Measurements from ENCODE around the gene BCAR3. TPM values are rescaled to one million over a fixed set of nuclear protein-coding genes. Genes with fewer than 3 reads are reported as not detected.
A peak's percentile ranks its signal among the peaks of the same experiment; 100 is the strongest.

The BCAR3 gene
- total and polyA plus RNA-seq, 2 of the 4 experiments (the other 2 are of a cell fraction): 41.4 to 46.4 TPM

GRCh38 chr1:93614541-93614940, 67.1 kb downstream of the BCAR3 start:
- no TSS peak for BruUV-seq (replicated peaks)
- peak overlapping the region; percentile 61 for H3K14ac ChIP-seq (replicated peaks; ENCODE audit: low read depth, low read length)
- no peak overlapping the region for H3K4me2 ChIP-seq (ENCODE audit: low read depth, low read length)
- 100% methylated on average over 5 of the region's 7 CpGs; no CpG with 5 or more reads in 1 of the 2 experiments for WGBS, 2 experiments (ENCODE audit: extremely low coverage in 2 of 2, insufficient read length in 1 of 2)
- no peak overlapping the region for H3K9ac ChIP-seq (ENCODE audit: low read depth, low read length)
- H3K18ac ChIP-seq (ENCODE audit: low read depth, low read length): peak overlapping the region; percentile 4; the same call in 1 of the 2 replicates
- H3K79me1 ChIP-seq (ENCODE audit: low read depth in 1 of 2, low read length in 2 of 2): peaks cover 51 to 96% of the 10 kb centered on the region in 2 experiments
- no peak for ATAC-seq (ENCODE audit: low read depth)
- no peak for DNase-seq
- in situ Hi-C loops (cut with MboI; ENCODE audit: low sequenced_read_pairs) (loop anchor here (10.0 kb wide), 1 partner anchor 310 kb away; no protein-coding TSS in a partner anchor), dilution Hi-C loops (cut with HindIII; ENCODE audit: low sequenced_read_pairs, unreplicated experiment) (no loop called here), intact Hi-C loops (cut with micrococcal nuclease) (no loop called here)
- H4K5ac ChIP-seq (ENCODE audit: low read depth, low read length): peak overlapping the region; percentile 54; the same call in 1 of the 2 replicates
- H4K8ac ChIP-seq (ENCODE audit: low read depth in 2 of 2, low read length in 2 of 2): peak overlapping the region in 1 of 2 experiments; percentile 26; a peak in 1 of 4 replicates
- no peak overlapping the region for H2AK9ac ChIP-seq (replicated peaks; ENCODE audit: low read depth, low read length, poor library complexity)
- H4K91ac ChIP-seq (ENCODE audit: insufficient read depth, low read depth, low read length): peak overlapping the region; percentile 43; the same call in 1 of the 2 replicates
- H2AK5ac ChIP-seq (ENCODE audit: low read depth, low read length): peak overlapping the region; percentile 52; the same call in 1 of the 2 replicates
- H3K4ac ChIP-seq (ENCODE audit: low read depth, low read length): peak overlapping the region; percentile 51
- H3K27ac ChIP-seq (ENCODE audit: insufficient read depth, low read length): no peak overlapping the region
- no peak overlapping the region; the same call in 2 of the 3 replicates for H2BK15ac ChIP-seq (ENCODE audit: low read depth, low read length)
- no peak overlapping the region for H2AFZ ChIP-seq (replicated peaks; ENCODE audit: low read length, poor library complexity)
- H3K4me3 ChIP-seq (ENCODE audit: insufficient read depth, low read depth, low read length): no peak overlapping the region
- no peak overlapping the region for H3K56ac ChIP-seq (ENCODE audit: extremely low read depth, insufficient read depth, low read length)
- H3K4me1 ChIP-seq (ENCODE audit: control insufficient read depth, insufficient read depth, low read length): peaks cover 38% of the 10 kb centered on the region
- H4K20me1 ChIP-seq (ENCODE audit: insufficient read depth, low read length): peaks cover 94% of the 10 kb centered on the region
- no peak overlapping the region for H2BK5ac ChIP-seq (ENCODE audit: low read depth, low read length, poor library complexity, severe bottlenecking)
- no peaks in the 10 kb centered on the region for H3K27me3 ChIP-seq (ENCODE audit: control insufficient read depth, insufficient read depth, low read length)
- no peaks in the 10 kb centered on the region for H3K9me3 ChIP-seq (ENCODE audit: control insufficient read depth, insufficient read depth, low read length)
- H3K36me3 ChIP-seq (ENCODE audit: control insufficient read depth, insufficient read depth, low read length): no peaks in the 10 kb centered on the region
- H3K9me1 ChIP-seq (ENCODE audit: insufficient read depth, low read length): peaks cover 44% of the 10 kb centered on the region
- ChIA-PET CTCF (interaction anchor here (0.9 kb wide), 1 partner anchor 16 kb away, joined by 3 read pairs; no protein-coding TSS in a partner anchor), POLR2A (ENCODE audit: unreplicated experiment) (interaction anchor here (0.6 kb wide), 1 partner anchor 265 kb away, joined by 9 read pairs; no protein-coding TSS in a partner anchor)
- H2BK20ac ChIP-seq (ENCODE audit: low read depth, low read length): peak overlapping the region; percentile 24; the same call in 1 of the 2 replicates
- peak overlapping the region; percentile 75; the same call in 1 of the 2 replicates for H3K23ac ChIP-seq (ENCODE audit: low read depth, low read length)
- 0 out of 2 replicates have a peak overlapping the region, but pooled peaks have one; percentile 7 for H2BK120ac ChIP-seq (ENCODE audit: low read depth, low read length)
- TF ChIP-seq RFX5 (IDR thresholded peaks at IDR 0.05; ENCODE audit: low read depth, low read length) (no peak), FOS (IDR thresholded peaks at IDR 0.05; ENCODE audit: low read depth, low read length) (no peak), SMC3 (IDR thresholded peaks at IDR 0.05; ENCODE audit: low read depth, low read length) (no peak), MXI1 (IDR thresholded peaks at IDR 0.05; ENCODE audit: borderline replicate concordance, low read depth, low read length) (no peak), POLR2A (IDR thresholded peaks at IDR 0.05; ENCODE audit: low read depth, low read length) (no peak), CEBPB (IDR thresholded peaks at IDR 0.05; ENCODE audit: low read depth, low read length) (no peak), NFE2L2 (IDR thresholded peaks at IDR 0.05; ENCODE audit: low read depth, low read length) (no peak), ELK1 (IDR thresholded peaks at IDR 0.05; ENCODE audit: borderline replicate concordance, low read depth, low read length) (no peak), RCOR1 (IDR thresholded peaks at IDR 0.05; ENCODE audit: insufficient replicate concordance, low read length) (no peak), RAD21 (IDR thresholded peaks at IDR 0.05; ENCODE audit: low read length) (no peak), MAFK (IDR thresholded peaks at IDR 0.05; ENCODE audit: low read depth, low read length) (no peak), CTCF (conservative IDR thresholded peaks at IDR 0.05; ENCODE audit: low read depth, low read length) (no peak), USF2 (IDR thresholded peaks at IDR 0.05; ENCODE audit: low read depth, low read length) (no peak), MAZ (IDR thresholded peaks at IDR 0.05; ENCODE audit: borderline replicate concordance, low read depth, low read length) (no peak), BHLHE40 (IDR thresholded peaks at IDR 0.05; ENCODE audit: low read depth, low read length) (no peak), CHD1 (IDR thresholded peaks at IDR 0.05; ENCODE audit: low read depth, low read length) (no peak)

Data from IMR-90 (cell line).